ENCODE measurements around the gene DLG2. TPM values are rescaled to one million over a fixed set of nuclear protein-coding genes. Genes with fewer than 3 reads are reported as not detected.

DLG2 gene
- total and polyA plus RNA-seq, 4 donors, result 0.30 to 5.5 (median 0.68) TPM

- Histone ChIP-seq H3K4me1 (ENCODE audit: control insufficient read depth in 4 of 4, insufficient read depth in 4 of 4, low read length in 3 of 4) (no peaks in the 10 kb centered on the region), H3K27me3 (ENCODE audit: control insufficient read depth in 4 of 4, insufficient read depth in 4 of 4, low read length in 3 of 4) (no peaks in the 10 kb centered on the region), H3K9me3 (ENCODE audit: control insufficient read depth in 4 of 4, low read length in 3 of 4) (no peaks in the 10 kb centered on the region), H3K4me3 (ENCODE audit: low read depth in 1 of 3, low read length in 3 of 3) (no peak overlapping the region), H3K27ac (ENCODE audit: low read depth in 1 of 2, low read length in 2 of 2) (no peak overlapping the region), H3K9ac (ENCODE audit: low read depth in 1 of 2, low read length in 2 of 2) (no peak overlapping the region), H3K36me3 (ENCODE audit: control insufficient read depth in 4 of 4, insufficient read depth in 3 of 4, low read depth in 1 of 4, low read length in 3 of 4) (no peaks in the 10 kb centered on the region)
- TF ChIP-seq MAX (IDR thresholded peaks at IDR 0.05) (no peak), RAD21 (IDR thresholded peaks at IDR 0.05) (no peak), SP1 (IDR thresholded peaks at IDR 0.05) (no peak), CTCF (IDR thresholded peaks at IDR 0.05; ENCODE audit: low read depth, low read length, missing input control) (no peak), ATF3 (IDR thresholded peaks at IDR 0.05) (no peak), FOXA2 (IDR thresholded peaks at IDR 0.05) (no peak)
- WGBS, result 91% methylated on average over 4 of the region's 4 CpGs
- no peak for DNase-seq (ENCODE audit: low spot score)
Measured at GRCh38 chr11:85603220-85603619, 23.9 kb downstream of the DLG2 start.

GRCh38 chr11:85602526-85603213, 24.5 kb downstream of the DLG2 start:
- DNase-seq (ENCODE audit: low spot score), result no peak
- H3K9me3 ChIP-seq (ENCODE audit: control insufficient read depth in 4 of 4, low read length in 3 of 4), result no peaks in the 10 kb centered on the region
- H3K27ac ChIP-seq (ENCODE audit: low read depth in 1 of 2, low read length in 2 of 2), result no peak overlapping the region
- WGBS, result 96% methylated on average over 2 of the region's 2 CpGs
- no peaks in the 10 kb centered on the region for H3K36me3 ChIP-seq (ENCODE audit: control insufficient read depth in 4 of 4, insufficient read depth in 3 of 4, low read depth in 1 of 4, low read length in 3 of 4)
- TF ChIP-seq FOXA2 (IDR thresholded peaks at IDR 0.05), result no peak
- TF ChIP-seq GABPA (IDR thresholded peaks at IDR 0.05 in 1 of 2, conservative IDR thresholded peaks at IDR 0.05 in 1 of 2), result no peak
- no peak for TF ChIP-seq ATF3 (IDR thresholded peaks at IDR 0.05)
- no peak for TF ChIP-seq MAX (IDR thresholded peaks at IDR 0.05)
- H3K4me3 ChIP-seq (ENCODE audit: low read depth in 1 of 3, low read length in 3 of 3), result no peak overlapping the region
- H3K9ac ChIP-seq (ENCODE audit: low read depth in 1 of 2, low read length in 2 of 2), result no peak overlapping the region
- H3K27me3 ChIP-seq (ENCODE audit: control insufficient read depth in 4 of 4, insufficient read depth in 4 of 4, low read length in 3 of 4), result no peaks in the 10 kb centered on the region
- no peaks in the 10 kb centered on the region for H3K4me1 ChIP-seq (ENCODE audit: control insufficient read depth in 4 of 4, insufficient read depth in 4 of 4, low read length in 3 of 4)

GRCh38 chr11:85599083-85599482, 28.1 kb downstream of the DLG2 start:
- no peak overlapping the region for H3K4me3 ChIP-seq (ENCODE audit: low read depth in 1 of 3, low read length in 3 of 3)
- TF ChIP-seq NR2F2 (IDR thresholded peaks at IDR 0.05) (no peak), SP1 (IDR thresholded peaks at IDR 0.05) (no peak), TAF1 (conservative IDR thresholded peaks at IDR 0.05) (no peak), GABPA (IDR thresholded peaks at IDR 0.05 in 1 of 2, conservative IDR thresholded peaks at IDR 0.05 in 1 of 2) (no peak), RAD21 (IDR thresholded peaks at IDR 0.05) (no peak), YY1 (IDR thresholded peaks at IDR 0.05) (no peak)
- H3K36me3 ChIP-seq (ENCODE audit: control insufficient read depth in 4 of 4, insufficient read depth in 3 of 4, low read depth in 1 of 4, low read length in 3 of 4), result no peaks in the 10 kb centered on the region
- no peak for DNase-seq (ENCODE audit: low spot score)
- no peaks in the 10 kb centered on the region for H3K4me1 ChIP-seq (ENCODE audit: control insufficient read depth in 4 of 4, insufficient read depth in 4 of 4, low read length in 3 of 4)
- H3K27me3 ChIP-seq (ENCODE audit: control insufficient read depth in 4 of 4, insufficient read depth in 4 of 4, low read length in 3 of 4), result no peaks in the 10 kb centered on the region
- 78% methylated on average over 5 of the region's 5 CpGs for WGBS
- no peak overlapping the region for H3K9ac ChIP-seq (ENCODE audit: low read depth in 1 of 2, low read length in 2 of 2)
- no peak overlapping the region for H3K27ac ChIP-seq (ENCODE audit: low read depth in 1 of 2, low read length in 2 of 2)
- H3K9me3 ChIP-seq (ENCODE audit: control insufficient read depth in 4 of 4, low read length in 3 of 4), result no peaks in the 10 kb centered on the region
